HG02938 (cell line): ENCODE measurements around the gene MAP7.

Experiments used
- ATAC-seq: cut with Tn5 transposase; IDR thresholded peaks from one replicate; pipeline ENCODE4 v1.9.1; 2021; ENCODE audit warnings: mild to moderate bottlenecking, moderate library complexity; ENCODE audit not compliant: unreplicated experiment

Gene MAP7

GRCh38 chr6:136343275-136343674 lies 206.9 kb downstream of the MAP7 start:
- ATAC-seq: no peak

- ATAC-seq: no peak
Measured at GRCh38 chr6:136341967-136342366, 208.3 kb downstream of the MAP7 start.

- no peak for ATAC-seq
Measured at GRCh38 chr6:136341367-136341766, 208.9 kb downstream of the MAP7 start.

- ATAC-seq: no peak
Measured at GRCh38 chr6:136338486-136338885, 211.7 kb downstream of the MAP7 start.

DNA sequence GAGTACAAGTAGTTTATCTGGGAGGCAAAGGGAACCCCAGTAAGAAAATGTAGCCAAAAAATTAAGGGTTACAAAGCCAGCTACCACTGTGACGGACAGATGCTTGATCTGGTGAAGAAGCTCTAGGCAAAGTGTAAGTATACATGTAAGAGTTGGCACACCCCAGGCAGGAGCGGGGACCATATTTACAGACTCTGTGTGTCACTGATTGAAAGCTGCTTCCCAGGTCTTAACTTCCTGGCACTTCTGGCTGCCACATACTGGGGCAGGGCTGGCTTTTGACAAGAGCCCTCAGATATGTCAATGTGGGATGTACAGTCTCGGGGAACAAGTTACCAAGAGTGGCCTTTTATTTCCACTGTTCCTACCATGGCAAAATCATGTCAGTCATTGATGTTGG lies 212.6 kb downstream of the MAP7 start:
- ATAC-seq: no peak

DNA sequence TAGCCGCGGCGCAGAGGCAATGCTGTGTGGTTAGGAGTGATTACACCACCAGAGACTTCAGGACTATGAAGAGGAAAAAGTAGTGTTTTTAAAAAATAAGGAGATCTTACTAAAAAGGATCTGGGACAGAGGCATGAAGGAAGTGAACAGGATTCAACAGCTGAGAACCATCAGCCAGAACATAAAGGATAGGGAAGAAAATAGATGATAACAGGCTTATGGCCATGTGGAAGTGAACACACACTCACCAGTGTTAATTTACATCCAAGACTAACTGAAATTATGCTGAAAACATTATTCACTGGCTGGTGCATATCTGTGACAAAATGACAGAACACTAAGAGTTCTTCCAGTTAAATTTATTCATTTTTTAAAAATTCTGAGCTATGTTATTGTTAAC lies 213.1 kb downstream of the MAP7 start:
- ATAC-seq: no peak

GRCh38 chr6:136335736-136336363 lies 214.4 kb downstream of the MAP7 start:
- no peak for ATAC-seq

GRCh38 chr6:136334853-136335252 lies 215.4 kb downstream of the MAP7 start:
- no peak for ATAC-seq

GRCh38 chr6:136334465-136334846 lies 215.8 kb downstream of the MAP7 start:
- no peak for ATAC-seq

- ATAC-seq: no peak
Measured at GRCh38 chr6:136333824-136334464, 216.3 kb downstream of the MAP7 start.

DNA sequence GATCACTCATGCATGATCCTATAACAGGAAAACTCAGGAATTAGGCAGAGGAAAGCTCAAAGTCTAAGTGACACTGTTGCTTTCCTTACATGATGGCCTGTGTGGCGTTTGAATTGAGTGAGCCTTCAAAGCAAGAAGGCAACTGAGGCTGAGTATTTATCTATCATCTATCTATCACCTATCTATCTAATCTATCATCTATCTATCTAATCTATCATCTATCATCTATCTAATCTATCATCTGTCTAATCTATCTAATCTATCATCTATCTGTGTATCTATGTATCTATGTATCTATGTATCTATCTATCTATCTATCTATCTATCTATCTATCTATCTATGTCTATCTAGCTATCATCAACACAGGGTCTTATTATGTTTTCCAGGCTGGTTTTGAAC lies 218.8 kb downstream of the MAP7 start:
- ATAC-seq: no peak

GRCh38 chr6:136330634-136331033 lies 219.6 kb downstream of the MAP7 start:
- no peak for ATAC-seq

- ATAC-seq: no peak
Measured at GRCh38 chr6:136326038-136326553, 224.1 kb downstream of the MAP7 start.

GRCh38 chr6:136324686-136325380 lies 225.4 kb downstream of the MAP7 start:
- no peak for ATAC-seq

DNA sequence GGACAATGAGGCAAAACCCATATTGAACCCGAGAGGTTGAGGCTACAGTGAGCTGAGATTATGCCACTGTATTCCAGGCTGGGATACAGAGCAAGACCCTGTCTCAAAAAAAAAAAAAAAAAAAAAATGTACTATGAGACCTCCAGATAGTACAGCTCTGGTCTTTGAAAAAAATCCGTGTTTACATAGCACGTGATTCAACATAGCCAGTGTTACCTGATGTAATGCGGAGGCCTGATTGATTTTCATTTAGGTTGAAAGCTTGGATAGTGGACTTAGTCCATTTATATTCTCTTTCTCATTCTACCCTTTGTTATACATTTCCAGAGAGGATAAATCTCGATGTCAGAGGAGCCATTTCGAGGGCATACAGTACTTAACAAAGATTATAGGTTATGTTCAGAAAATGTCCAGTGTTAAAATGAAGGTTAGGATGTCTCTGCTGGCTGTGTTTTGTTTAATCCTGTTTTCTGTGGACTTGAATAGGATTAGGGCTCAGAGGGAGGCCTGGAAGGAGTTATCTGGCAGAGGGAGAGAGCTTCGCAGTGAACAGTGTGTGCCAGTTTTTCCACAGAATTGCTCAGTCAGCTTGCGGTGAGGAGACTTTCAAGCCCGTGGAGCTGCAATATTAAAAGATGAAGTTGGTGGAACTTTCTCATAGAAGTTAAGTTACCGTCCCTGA lies 226.7 kb downstream of the MAP7 start:
- no peak for ATAC-seq

DNA sequence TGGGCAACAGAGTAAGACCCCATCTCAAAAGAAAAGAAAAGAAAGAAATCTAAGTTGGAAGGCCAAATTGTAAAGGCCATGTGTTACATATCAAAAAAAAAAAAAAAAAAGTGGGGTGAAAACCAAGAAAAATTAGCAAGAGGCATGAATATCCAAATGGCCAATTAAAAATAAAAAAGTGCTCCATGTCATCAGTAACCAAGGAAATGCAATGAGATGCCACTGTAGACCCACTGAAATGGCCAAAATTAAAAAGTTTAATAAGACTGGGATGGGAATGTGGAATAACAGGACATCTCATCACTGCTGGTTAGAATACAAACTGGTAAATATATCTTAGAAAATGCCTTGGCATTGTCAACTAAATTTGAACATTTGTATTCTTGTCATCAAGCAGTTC lies 230.5 kb downstream of the MAP7 start:
- ATAC-seq: no peak

DNA sequence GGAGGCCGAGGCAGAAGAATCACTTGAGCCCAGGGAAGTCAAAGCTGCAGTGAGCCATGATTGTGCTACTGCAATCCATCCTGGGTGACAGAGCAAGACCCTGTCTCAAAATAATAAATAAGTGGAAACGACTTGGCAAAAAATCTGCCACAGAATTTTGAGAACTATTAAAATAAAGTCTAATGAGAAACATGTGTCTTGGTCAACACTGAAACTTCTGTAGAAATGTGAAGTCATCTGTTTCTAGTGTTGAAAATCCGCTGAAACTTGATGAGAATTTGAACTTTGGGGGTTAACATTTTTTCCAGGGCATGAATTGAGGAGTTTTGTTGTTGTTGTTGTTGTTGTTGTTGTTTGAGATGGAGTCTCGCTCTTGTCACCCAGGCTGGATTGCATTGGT lies 231.5 kb downstream of the MAP7 start:
- no peak for ATAC-seq

- ATAC-seq: no peak
Measured at GRCh38 chr6:136317971-136318370, 232.3 kb downstream of the MAP7 start.

DNA sequence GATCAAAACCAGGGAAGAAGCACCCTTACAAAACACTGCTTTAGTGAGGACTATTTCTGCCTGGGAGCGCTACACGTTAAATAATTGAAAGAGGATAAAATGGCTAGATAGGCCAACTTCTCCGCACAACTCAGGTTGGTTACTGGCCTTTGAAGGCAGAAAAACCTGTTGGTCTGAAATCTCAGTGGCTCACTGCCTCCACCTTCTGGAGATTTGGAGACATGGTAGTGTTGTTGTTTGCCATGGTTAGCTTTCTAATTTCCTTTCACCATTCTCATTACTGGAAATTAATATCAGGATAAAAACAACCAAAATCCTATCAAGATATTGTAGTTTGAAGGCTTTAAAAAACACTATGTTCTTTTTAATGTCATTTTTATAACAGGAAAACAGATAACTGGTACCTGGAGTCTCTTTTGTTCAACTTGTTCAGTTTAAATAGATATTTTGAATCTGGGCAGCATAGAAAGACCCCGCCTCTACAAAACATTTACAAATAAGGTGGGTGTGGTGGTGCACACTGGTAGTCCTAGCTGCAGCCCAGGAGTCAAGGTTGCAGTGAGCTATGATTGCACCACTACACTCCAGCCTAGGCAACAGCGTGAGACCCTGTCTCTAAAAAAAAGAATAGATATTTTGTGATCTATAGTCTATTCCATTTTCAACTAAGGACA lies 233.1 kb downstream of the MAP7 start:
- no peak for ATAC-seq

DNA sequence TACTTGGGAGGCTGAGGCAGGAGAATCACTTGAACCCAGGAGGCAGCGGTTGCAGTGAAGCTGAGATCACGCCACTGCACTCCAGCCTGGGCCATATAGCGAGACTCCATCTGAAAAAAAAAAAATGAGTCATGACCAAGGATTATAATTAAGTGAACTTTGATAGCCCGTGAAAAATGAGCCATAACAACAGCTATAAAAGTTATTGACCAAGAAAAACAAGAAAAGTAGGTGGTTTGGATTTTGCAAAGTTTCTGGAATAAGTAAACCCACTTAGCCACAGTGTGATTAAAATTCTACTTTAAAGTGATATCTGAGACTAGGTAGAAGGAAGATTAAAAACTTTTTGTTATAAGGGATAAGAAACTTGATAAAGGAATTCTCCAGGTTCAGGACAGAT lies 234.6 kb downstream of the MAP7 start:
- no peak for ATAC-seq

GRCh38 chr6:136312975-136313374 lies 237.2 kb downstream of the MAP7 start:
- ATAC-seq: no peak
